HL-60 (cell line): ENCODE results near the gene NEK11.

Source experiments
- DNase-seq, 2 experiments: peaks; one replicate each; pipeline ENCODE4 v3.0.0-alpha.2; 2010 to 2020; ENCODE audit warnings: low read depth in 1 of 2, low spot score in 1 of 2
- H3K27ac ChIP-seq: fragments of 250-450 bp; sonication (Bioruptor Pico); replicated peaks from 2 replicates; pipeline ENCODE4 v1.5.1; 2020; ENCODE audit warnings: mild to moderate bottlenecking, moderate library complexity
- H3K27me3 ChIP-seq: fragments of 250-450 bp; sonication (Bioruptor Pico); 2 replicates; pipeline ENCODE4 v1.5.1; 2021; ENCODE audit warnings: mild to moderate bottlenecking, moderate library complexity; ENCODE audit not compliant: insufficient read depth, poor library complexity, severe bottlenecking
- H3K4me3 ChIP-seq: replicated peaks from 2 replicates; pipeline ENCODE4 v1.5.1; 2011; ENCODE audit warnings: mild to moderate bottlenecking, control low read depth, low read length; ENCODE audit not compliant: insufficient read depth
- CTCF ChIP-seq: IDR thresholded peaks from one replicate; pipeline ENCODE4 v1.5.1; 2011; ENCODE audit warnings: low read length, control low read depth, inconsistent platforms; ENCODE audit not compliant: insufficient read depth
- GABPA ChIP-seq: IDR thresholded peaks from 2 replicates; pipeline ENCODE4 v1.6.1; 2012; ENCODE audit warnings: low read depth
- POLR2AphosphoS5 ChIP-seq: IDR thresholded peaks from 2 replicates; pipeline ENCODE4 v1.6.1; 2012; ENCODE audit warnings: low read depth
- REST ChIP-seq: IDR thresholded peaks from 2 replicates; pipeline ENCODE4 v1.6.1; 2012; ENCODE audit warnings: low read depth; ENCODE audit not compliant: insufficient replicate concordance
- SPI1 ChIP-seq: IDR thresholded peaks from 2 replicates; pipeline ENCODE4 v1.6.1; 2012; ENCODE audit warnings: low read depth, mild to moderate bottlenecking, borderline replicate concordance

The NEK11 gene

GRCh38 chr3:131242201-131242600 lies 215.5 kb downstream of the NEK11 start:
- TF ChIP-seq GABPA (no peak), SPI1 (no peak), CTCF (no peak), POLR2AphosphoS5 (no peak), REST (no peak)
- no peak for DNase-seq
- H3K4me3 ChIP-seq, result no peak overlapping the region
- no peak overlapping the region for H3K27ac ChIP-seq
- H3K27me3 ChIP-seq, result peaks cover 9% of the 10 kb centered on the region

GRCh38 chr3:131250466-131250865 lies 223.8 kb downstream of the NEK11 start:
- no peak for DNase-seq
- H3K27ac ChIP-seq, result no peak overlapping the region
- no peak overlapping the region for H3K4me3 ChIP-seq
- no peaks in the 10 kb centered on the region for H3K27me3 ChIP-seq
- TF ChIP-seq GABPA (no peak), CTCF (no peak), REST (no peak), POLR2AphosphoS5 (no peak), SPI1 (no peak)

DNA sequence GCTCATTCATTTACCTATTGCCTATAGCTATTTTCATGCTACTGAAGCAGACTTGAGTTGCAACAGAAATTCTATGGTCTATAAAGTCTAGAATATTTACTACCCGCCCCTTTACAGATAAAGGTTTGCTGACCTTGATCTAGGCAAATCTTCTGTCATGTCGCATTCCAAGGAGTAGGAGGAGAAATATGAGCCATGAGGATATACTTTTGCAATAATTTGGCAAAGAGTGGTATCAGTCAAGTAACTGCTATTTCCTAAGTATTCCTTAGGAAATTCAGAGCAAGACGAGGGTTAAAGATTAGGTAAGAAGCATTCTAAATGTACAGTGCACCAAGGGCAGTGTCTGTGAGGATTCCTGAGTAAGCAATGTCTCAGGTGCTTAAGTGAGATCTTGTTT lies 233.8 kb downstream of the NEK11 start:
- no peak overlapping the region for H3K27ac ChIP-seq
- TF ChIP-seq SPI1 (no peak), CTCF (no peak), REST (no peak), POLR2AphosphoS5 (no peak), GABPA (no peak)
- H3K4me3 ChIP-seq, result no peak overlapping the region
- no peaks in the 10 kb centered on the region for H3K27me3 ChIP-seq
- DNase-seq, result no peak
